Measurements from ENCODE around the gene PDLIM4. TPM values are rescaled to one million over a fixed set of nuclear protein-coding genes. Genes with fewer than 3 reads are reported as not detected.

PDLIM4 gene
- total RNA-seq: not detected

GRCh38 chr5:132257131-132258101 lies at the start of gene PDLIM4:
Gene PDLIM4 (plus strand): TSS chr5:132257696. CDS start chr5:132257735, 39 bp downstream.
- CTCF ChIA-PET: no interaction called here
- intact Hi-C loops (cut with micrococcal nuclease): no loop called here
- Mint-ChIP-seq H3K36me3 (ENCODE audit: low read depth) (no peaks in the 10 kb centered on the region), H3K9me3 (no peaks in the 10 kb centered on the region), H3K4me1 (ENCODE audit: low read depth) (peaks cover 22% of the 10 kb centered on the region), H3K4me3 (no peak within 1 kb of the TSS), H3K27ac (no peak within 1 kb of the TSS), H3K27me3 (peaks cover 13% of the 10 kb centered on the region)
- DNase-seq: no peak
- POLR2A ChIA-PET: interaction anchor here (0.7 kb wide), 1 partner anchor 10 kb away, joined by 3 read pairs; no protein-coding TSS in a partner anchor
- no peak for ATAC-seq
- TF ChIP-seq CTCF (IDR thresholded peaks at IDR 0.05): no peak

- Mint-ChIP-seq H3K4me3 (no peak overlapping the region), H3K9me3 (no peaks in the 10 kb centered on the region), H3K36me3 (ENCODE audit: low read depth) (no peaks in the 10 kb centered on the region), H3K4me1 (ENCODE audit: low read depth) (peaks cover 3% of the 10 kb centered on the region), H3K27me3 (no peaks in the 10 kb centered on the region), H3K27ac (no peak overlapping the region)
- DNase-seq (no peak), ATAC-seq (no peak)
- no peak for TF ChIP-seq CTCF (IDR thresholded peaks at IDR 0.05)
- POLR2A ChIA-PET: no interaction called here
- intact Hi-C loops (cut with micrococcal nuclease): no loop called here
- CTCF ChIA-PET: interaction anchor here (1.0 to 2.6 kb wide), 5 partner anchors 10 to 145 kb away, joined by 3 to 7 read pairs (median 3); no protein-coding TSS in a partner anchor
Observed at GRCh38 chr5:132207778-132208177, 49.7 kb upstream of the PDLIM4 start.

GRCh38 chr5:132209131-132209530 lies 48.4 kb upstream of the PDLIM4 start:
- ChIA-PET CTCF (interaction anchor here (1.5 to 2.6 kb wide), 2 partner anchors 9 to 29 kb away, joined by 4 to 7 read pairs; no protein-coding TSS in a partner anchor), POLR2A (no interaction called here)
- no peak for DNase-seq
- Mint-ChIP-seq H3K4me1 (ENCODE audit: low read depth) (no peaks in the 10 kb centered on the region), H3K36me3 (ENCODE audit: low read depth) (no peaks in the 10 kb centered on the region), H3K27ac (no peak overlapping the region), H3K4me3 (no peak overlapping the region), H3K9me3 (no peaks in the 10 kb centered on the region), H3K27me3 (no peaks in the 10 kb centered on the region)
- TF ChIP-seq CTCF (IDR thresholded peaks at IDR 0.05): no peak
- intact Hi-C loops (cut with micrococcal nuclease): no loop called here
- no peak for ATAC-seq

- ATAC-seq: no peak
- no peaks in the 10 kb centered on the region for H3K27me3 Mint-ChIP-seq
- H3K4me3 Mint-ChIP-seq: no peak overlapping the region
- H3K36me3 Mint-ChIP-seq (ENCODE audit: low read depth): no peaks in the 10 kb centered on the region
- no peaks in the 10 kb centered on the region for H3K4me1 Mint-ChIP-seq (ENCODE audit: low read depth)
- intact Hi-C loops (cut with micrococcal nuclease): no loop called here
- TF ChIP-seq CTCF (IDR thresholded peaks at IDR 0.05): no peak
- CTCF ChIA-PET: interaction anchor here (1.0 to 1.7 kb wide), 3 partner anchors 20 to 147 kb away, joined by 3 to 6 read pairs (median 4); no protein-coding TSS in a partner anchor
- POLR2A ChIA-PET: no interaction called here
- no peak for DNase-seq
- H3K27ac Mint-ChIP-seq: no peak overlapping the region
- no peaks in the 10 kb centered on the region for H3K9me3 Mint-ChIP-seq
Observed at GRCh38 chr5:132209901-132210545, 47.5 kb upstream of the PDLIM4 start.

Measured in activated CD8-positive, alpha-beta T cell treated with anti-CD3 and anti-CD28 coated beads for 36 hours (primary cell).